Measurements from ENCODE around the gene SOCS3. TPM values are rescaled to one million over a fixed set of nuclear protein-coding genes. Genes with fewer than 3 reads are reported as not detected.
A peak's percentile ranks its signal among the peaks of the same experiment; 100 is the strongest.

Gene SOCS3
- total RNA-seq, 1 donor: 95.2 TPM

DNA sequence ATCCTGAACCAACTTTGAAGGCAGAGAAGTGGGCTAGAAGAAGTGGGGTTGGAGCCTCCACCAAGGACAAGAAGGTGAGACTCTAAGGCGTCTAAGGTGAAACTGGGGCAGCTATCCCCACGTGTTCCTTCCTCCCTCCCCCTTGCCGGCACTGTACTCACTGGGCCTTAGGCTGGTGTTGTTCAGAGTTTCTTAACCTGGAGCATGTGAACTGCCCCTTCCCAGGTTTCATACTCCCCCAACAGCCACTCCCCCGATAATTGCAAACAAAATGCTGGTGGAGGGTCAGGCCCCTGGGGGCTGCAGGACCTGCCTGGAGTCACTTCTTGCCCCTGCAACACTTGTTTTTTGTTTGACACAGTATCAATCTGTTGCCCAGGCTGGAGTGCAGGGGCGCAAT lies 7.3 kb upstream of the SOCS3 start:
- H3K4me1 ChIP-seq (ENCODE audit: insufficient read depth, low read length): peaks cover 24% of the 10 kb centered on the region
- no peaks in the 10 kb centered on the region for H4K20me1 ChIP-seq (ENCODE audit: insufficient read depth, low read length)
- H3K27me3 ChIP-seq (ENCODE audit: insufficient read depth, low read length): no peaks in the 10 kb centered on the region
- H3K27ac ChIP-seq (ENCODE audit: low read depth, low read length): no peak overlapping the region
- no peaks in the 10 kb centered on the region for H3K9me3 ChIP-seq (ENCODE audit: low read depth, low read length)
- no peaks in the 10 kb centered on the region for H3K79me2 ChIP-seq (ENCODE audit: insufficient read depth, low read length)
- H3K4me2 ChIP-seq (ENCODE audit: insufficient read depth, low read length): no peak overlapping the region
- no peak overlapping the region for H3K4me3 ChIP-seq (ENCODE audit: insufficient read depth, low read length)
- DNase-seq (ENCODE audit: insufficient read length, low spot score, missing footprints): peak; percentile 71
- H2AFZ ChIP-seq (ENCODE audit: low read length): no peak overlapping the region
- H3K36me3 ChIP-seq (ENCODE audit: insufficient read depth, low read length): no peaks in the 10 kb centered on the region
- TF ChIP-seq, protein P1, sequence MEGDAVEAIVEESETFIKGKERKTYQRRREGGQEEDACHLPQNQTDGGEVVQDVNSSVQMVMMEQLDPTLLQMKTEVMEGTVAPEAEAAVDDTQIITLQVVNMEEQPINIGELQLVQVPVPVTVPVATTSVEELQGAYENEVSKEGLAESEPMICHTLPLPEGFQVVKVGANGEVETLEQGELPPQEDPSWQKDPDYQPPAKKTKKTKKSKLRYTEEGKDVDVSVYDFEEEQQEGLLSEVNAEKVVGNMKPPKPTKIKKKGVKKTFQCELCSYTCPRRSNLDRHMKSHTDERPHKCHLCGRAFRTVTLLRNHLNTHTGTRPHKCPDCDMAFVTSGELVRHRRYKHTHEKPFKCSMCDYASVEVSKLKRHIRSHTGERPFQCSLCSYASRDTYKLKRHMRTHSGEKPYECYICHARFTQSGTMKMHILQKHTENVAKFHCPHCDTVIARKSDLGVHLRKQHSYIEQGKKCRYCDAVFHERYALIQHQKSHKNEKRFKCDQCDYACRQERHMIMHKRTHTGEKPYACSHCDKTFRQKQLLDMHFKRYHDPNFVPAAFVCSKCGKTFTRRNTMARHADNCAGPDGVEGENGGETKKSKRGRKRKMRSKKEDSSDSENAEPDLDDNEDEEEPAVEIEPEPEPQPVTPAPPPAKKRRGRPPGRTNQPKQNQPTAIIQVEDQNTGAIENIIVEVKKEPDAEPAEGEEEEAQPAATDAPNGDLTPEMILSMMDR (IDR thresholded peaks at IDR 0.05; ENCODE audit: extremely low read depth, low read depth, low read length): no peak

DNA sequence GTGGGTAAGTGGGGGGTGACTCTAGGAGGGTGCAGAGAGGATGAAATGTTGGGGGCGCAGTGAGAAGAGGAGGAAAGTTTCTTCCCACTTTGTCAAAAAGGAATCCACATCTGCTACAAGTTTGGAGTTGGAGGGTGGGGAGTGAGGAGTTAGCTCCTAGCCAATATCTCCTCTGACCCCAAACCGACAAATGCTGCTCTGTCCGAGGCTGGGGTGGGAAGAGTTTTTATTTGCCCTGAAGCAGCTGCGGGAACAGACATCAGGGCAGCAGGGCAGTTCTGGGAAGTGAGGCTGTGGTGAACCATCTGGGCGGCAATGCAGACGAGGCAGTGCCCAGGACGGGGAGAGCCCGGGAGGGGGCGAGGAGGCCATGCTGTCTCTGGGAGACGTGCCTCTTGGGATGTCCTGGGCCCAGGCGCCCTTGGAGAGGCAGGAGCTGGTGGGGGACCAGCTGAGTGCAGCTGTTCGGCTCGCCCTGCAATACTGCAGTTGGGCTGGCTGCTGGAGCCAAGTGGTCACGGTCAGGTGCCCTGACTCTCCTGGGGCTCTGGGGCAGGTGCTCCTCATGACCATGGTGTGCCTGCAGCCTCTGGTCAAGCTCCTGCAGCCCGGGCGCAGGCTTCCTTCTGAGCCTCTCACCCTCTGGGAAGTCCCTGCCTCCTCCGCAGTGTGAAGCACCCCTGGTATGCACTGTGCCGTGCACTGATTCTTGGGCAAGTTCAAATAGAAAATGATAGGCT lies 6.4 kb upstream of the SOCS3 start:
- H3K27me3 ChIP-seq (ENCODE audit: insufficient read depth, low read length): no peaks in the 10 kb centered on the region
- H3K27ac ChIP-seq (ENCODE audit: low read depth, low read length): peak overlapping the region; percentile 66
- peaks cover 24% of the 10 kb centered on the region for H3K4me1 ChIP-seq (ENCODE audit: insufficient read depth, low read length)
- peak; percentile 88 for DNase-seq (ENCODE audit: insufficient read length, low spot score, missing footprints)
- H3K4me2 ChIP-seq (ENCODE audit: insufficient read depth, low read length): peak overlapping the region; percentile 24
- no peak overlapping the region for H3K4me3 ChIP-seq (ENCODE audit: insufficient read depth, low read length)
- TF ChIP-seq, protein P1 (IDR thresholded peaks at IDR 0.05; ENCODE audit: extremely low read depth, low read depth, low read length): no peak
- H4K20me1 ChIP-seq (ENCODE audit: insufficient read depth, low read length): no peaks in the 10 kb centered on the region
- H2AFZ ChIP-seq (ENCODE audit: low read length): peak overlapping the region; percentile 73
- H3K9me3 ChIP-seq (ENCODE audit: low read depth, low read length): no peaks in the 10 kb centered on the region
- no peaks in the 10 kb centered on the region for H3K36me3 ChIP-seq (ENCODE audit: insufficient read depth, low read length)
- H3K79me2 ChIP-seq (ENCODE audit: insufficient read depth, low read length): no peaks in the 10 kb centered on the region

DNA sequence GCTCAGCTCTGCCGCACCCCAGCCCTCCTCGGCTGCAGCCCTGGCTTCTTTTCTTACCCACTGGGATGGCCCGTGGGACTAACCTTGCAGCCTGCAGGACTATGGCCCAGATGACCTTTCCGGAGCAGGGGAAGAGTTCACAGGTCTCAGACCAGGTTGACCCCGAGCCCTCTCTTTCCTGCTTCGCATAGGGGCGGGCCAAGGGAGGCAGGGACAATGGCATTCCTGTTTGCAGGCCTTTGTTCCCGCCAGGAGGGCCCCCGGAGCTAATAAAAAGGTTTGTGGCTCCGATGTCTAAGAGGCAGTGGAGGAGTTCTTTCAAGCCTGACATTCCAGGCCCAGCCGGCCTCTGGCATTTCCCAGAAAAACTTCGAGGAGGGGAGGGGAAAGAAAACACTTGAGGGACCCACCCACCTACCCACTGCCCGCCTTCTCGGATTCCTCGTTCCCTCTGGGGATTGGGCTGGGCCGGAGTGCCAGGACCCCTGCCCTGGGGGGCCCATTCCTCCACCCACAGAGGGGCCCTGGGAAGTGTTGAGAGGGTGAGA lies 5.8 kb upstream of the SOCS3 start:
- DNase-seq (ENCODE audit: insufficient read length, low spot score, missing footprints): peak; percentile 93
- peak overlapping the region; percentile 24 for H3K4me2 ChIP-seq (ENCODE audit: insufficient read depth, low read length)
- no peak overlapping the region for H3K4me3 ChIP-seq (ENCODE audit: insufficient read depth, low read length)
- no peaks in the 10 kb centered on the region for H3K27me3 ChIP-seq (ENCODE audit: insufficient read depth, low read length)
- no peaks in the 10 kb centered on the region for H3K79me2 ChIP-seq (ENCODE audit: insufficient read depth, low read length)
- no peaks in the 10 kb centered on the region for H3K9me3 ChIP-seq (ENCODE audit: low read depth, low read length)
- H4K20me1 ChIP-seq (ENCODE audit: insufficient read depth, low read length): no peaks in the 10 kb centered on the region
- H3K27ac ChIP-seq (ENCODE audit: low read depth, low read length): peak overlapping the region; percentile 66
- H2AFZ ChIP-seq (ENCODE audit: low read length): peak overlapping the region; percentile 73
- no peaks in the 10 kb centered on the region for H3K36me3 ChIP-seq (ENCODE audit: insufficient read depth, low read length)
- peaks cover 25% of the 10 kb centered on the region for H3K4me1 ChIP-seq (ENCODE audit: insufficient read depth, low read length)
- TF ChIP-seq, protein P1 (IDR thresholded peaks at IDR 0.05; ENCODE audit: extremely low read depth, low read depth, low read length): no peak
